Measurements from ENCODE around the gene PEAK3. TPM values are rescaled to one million over a fixed set of nuclear protein-coding genes. Genes with fewer than 3 reads are reported as not detected.

The PEAK3 gene
- total RNA-seq, 1 experiment from 2014 or later, result not detected

DNA sequence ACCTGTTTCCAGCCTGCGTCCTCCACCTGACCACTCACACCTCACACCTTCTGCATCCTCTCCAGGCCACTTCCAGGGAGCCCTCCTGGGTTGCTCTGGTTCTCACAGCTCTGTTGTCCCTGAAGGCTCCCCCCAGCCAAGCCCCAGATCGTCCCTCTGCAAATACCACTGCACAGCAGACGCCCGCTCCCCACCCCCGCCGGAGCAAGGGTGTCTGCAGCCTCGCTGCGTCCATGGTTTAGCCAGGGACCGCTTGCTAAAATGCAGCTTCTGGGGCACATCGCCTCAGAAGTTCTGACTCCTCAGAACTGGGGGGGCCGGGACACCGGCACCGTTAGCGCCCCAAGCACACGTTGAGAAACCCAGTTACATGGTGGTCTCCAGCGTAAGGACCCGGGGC is 25.0 kb upstream of the PEAK3 start:
- POLR2A ChIA-PET, result no interaction called here
- H3K4me3 Mint-ChIP-seq (ENCODE audit: unreplicated experiment), result no peak overlapping the region
- no peaks in the 10 kb centered on the region for H3K9me3 Mint-ChIP-seq (ENCODE audit: unreplicated experiment)
- H3K36me3 Mint-ChIP-seq (ENCODE audit: insufficient read depth, unreplicated experiment), result no peaks in the 10 kb centered on the region
- CTCF ChIA-PET, result no interaction called here
- H3K4me1 Mint-ChIP-seq (ENCODE audit: insufficient read depth, unreplicated experiment), result peaks cover 5% of the 10 kb centered on the region
- TF ChIP-seq, protein P1, sequence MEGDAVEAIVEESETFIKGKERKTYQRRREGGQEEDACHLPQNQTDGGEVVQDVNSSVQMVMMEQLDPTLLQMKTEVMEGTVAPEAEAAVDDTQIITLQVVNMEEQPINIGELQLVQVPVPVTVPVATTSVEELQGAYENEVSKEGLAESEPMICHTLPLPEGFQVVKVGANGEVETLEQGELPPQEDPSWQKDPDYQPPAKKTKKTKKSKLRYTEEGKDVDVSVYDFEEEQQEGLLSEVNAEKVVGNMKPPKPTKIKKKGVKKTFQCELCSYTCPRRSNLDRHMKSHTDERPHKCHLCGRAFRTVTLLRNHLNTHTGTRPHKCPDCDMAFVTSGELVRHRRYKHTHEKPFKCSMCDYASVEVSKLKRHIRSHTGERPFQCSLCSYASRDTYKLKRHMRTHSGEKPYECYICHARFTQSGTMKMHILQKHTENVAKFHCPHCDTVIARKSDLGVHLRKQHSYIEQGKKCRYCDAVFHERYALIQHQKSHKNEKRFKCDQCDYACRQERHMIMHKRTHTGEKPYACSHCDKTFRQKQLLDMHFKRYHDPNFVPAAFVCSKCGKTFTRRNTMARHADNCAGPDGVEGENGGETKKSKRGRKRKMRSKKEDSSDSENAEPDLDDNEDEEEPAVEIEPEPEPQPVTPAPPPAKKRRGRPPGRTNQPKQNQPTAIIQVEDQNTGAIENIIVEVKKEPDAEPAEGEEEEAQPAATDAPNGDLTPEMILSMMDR (IDR thresholded peaks at IDR 0.05; ENCODE audit: unreplicated experiment), result no peak
- intact Hi-C loops (cut with micrococcal nuclease), result no loop called here
- BruUV-seq (replicated peaks), result no TSS peak
- peaks cover 16% of the 10 kb centered on the region for H3K27me3 Mint-ChIP-seq (ENCODE audit: insufficient read depth, unreplicated experiment)
- DNase-seq (ENCODE audit: unreplicated experiment), result no peak
- H3K27ac Mint-ChIP-seq (ENCODE audit: low read depth, unreplicated experiment), result no peak overlapping the region

DNA sequence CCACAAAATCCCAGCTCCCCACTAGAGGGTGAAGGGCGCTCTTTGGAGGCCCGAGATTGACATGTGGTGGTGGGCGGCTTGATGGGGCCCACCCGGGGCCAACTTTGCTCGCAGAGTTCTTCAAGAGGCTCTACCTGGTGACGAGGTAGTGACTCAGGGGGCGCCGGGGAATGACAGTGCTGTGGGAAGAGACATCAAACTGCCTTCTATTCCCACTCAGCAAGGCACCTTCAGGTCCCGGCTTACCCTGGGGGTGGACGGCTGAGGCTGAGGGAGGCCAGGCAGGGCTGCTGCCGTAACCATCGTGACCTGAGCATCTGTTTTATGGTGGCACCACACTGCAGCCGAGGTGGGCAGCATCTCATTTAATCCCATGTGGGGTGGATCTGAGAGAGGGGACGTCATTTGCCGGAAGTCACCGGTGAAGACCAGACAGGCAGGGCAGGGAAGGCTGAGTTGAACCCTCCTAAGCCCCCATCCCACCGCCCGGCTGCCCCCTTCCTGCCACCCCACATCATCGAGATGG is 24.4 kb upstream of the PEAK3 start:
- TF ChIP-seq, protein P1 (IDR thresholded peaks at IDR 0.05; ENCODE audit: unreplicated experiment), result no peak
- no peak for DNase-seq (ENCODE audit: unreplicated experiment)
- no peaks in the 10 kb centered on the region for H3K36me3 Mint-ChIP-seq (ENCODE audit: insufficient read depth, unreplicated experiment)
- POLR2A ChIA-PET, result no interaction called here
- no peaks in the 10 kb centered on the region for H3K9me3 Mint-ChIP-seq (ENCODE audit: unreplicated experiment)
- H3K27ac Mint-ChIP-seq (ENCODE audit: low read depth, unreplicated experiment), result no peak overlapping the region
- intact Hi-C loops (cut with micrococcal nuclease), result no loop called here
- H3K4me1 Mint-ChIP-seq (ENCODE audit: insufficient read depth, unreplicated experiment), result peaks cover 5% of the 10 kb centered on the region
- H3K4me3 Mint-ChIP-seq (ENCODE audit: unreplicated experiment), result no peak overlapping the region
- BruUV-seq (replicated peaks), result no TSS peak
- CTCF ChIA-PET, result no interaction called here
- H3K27me3 Mint-ChIP-seq (ENCODE audit: insufficient read depth, unreplicated experiment), result peaks cover 16% of the 10 kb centered on the region

DNA sequence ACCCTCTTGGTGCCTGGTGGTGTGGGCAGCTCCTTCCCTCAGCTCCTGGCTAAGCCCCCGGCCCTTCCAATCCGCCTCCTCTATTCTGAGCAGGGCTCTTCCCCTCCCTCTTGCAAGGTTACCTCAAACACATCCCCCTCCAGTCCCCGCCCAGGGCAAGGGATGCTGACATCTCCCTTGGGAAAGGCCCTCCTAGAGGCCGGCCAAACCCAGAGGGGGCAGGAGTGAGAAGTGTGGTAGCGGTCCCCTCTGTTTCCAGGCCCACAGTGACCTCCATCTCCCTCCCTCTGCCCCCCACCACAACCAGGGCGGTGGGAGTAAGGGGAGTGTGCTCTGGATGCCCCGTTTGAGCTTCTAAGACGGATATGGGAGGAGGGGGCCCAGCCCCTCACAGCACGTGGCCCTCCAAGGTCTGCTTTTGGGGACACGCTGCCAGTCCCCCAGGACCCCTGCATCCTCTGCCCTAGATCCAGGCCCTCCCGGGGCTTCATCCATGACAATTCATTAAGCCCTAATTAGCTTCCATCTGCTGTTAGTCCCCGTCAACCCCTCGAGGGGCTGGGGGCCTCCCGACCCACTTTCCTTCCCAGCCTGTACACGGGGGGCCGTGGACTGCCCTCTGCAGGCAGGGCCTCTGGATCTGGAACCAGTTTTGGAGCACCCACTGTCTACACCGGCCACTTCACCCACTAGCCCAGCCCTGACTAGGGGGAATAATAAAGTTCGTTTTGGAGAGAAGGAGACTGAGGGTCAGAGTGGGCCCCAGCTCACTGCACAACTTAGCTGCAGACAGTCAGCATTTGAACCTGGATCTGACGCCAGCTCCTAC is 23.7 kb upstream of the PEAK3 start:
- BruUV-seq (replicated peaks), result no TSS peak
- H3K4me1 Mint-ChIP-seq (ENCODE audit: insufficient read depth, unreplicated experiment), result peaks cover 5% of the 10 kb centered on the region
- H3K36me3 Mint-ChIP-seq (ENCODE audit: insufficient read depth, unreplicated experiment), result no peaks in the 10 kb centered on the region
- ChIA-PET CTCF (no interaction called here), POLR2A (interaction anchor here (0.6 kb wide), 1 partner anchor 8 kb away, joined by 4 read pairs; no protein-coding TSS in a partner anchor)
- no peak overlapping the region for H3K4me3 Mint-ChIP-seq (ENCODE audit: unreplicated experiment)
- TF ChIP-seq, protein P1 (IDR thresholded peaks at IDR 0.05; ENCODE audit: unreplicated experiment), result no peak
- intact Hi-C loops (cut with micrococcal nuclease), result no loop called here
- H3K9me3 Mint-ChIP-seq (ENCODE audit: unreplicated experiment), result no peaks in the 10 kb centered on the region
- H3K27ac Mint-ChIP-seq (ENCODE audit: low read depth, unreplicated experiment), result no peak overlapping the region
- no peak for DNase-seq (ENCODE audit: unreplicated experiment)
- H3K27me3 Mint-ChIP-seq (ENCODE audit: insufficient read depth, unreplicated experiment), result peaks cover 16% of the 10 kb centered on the region

DNA sequence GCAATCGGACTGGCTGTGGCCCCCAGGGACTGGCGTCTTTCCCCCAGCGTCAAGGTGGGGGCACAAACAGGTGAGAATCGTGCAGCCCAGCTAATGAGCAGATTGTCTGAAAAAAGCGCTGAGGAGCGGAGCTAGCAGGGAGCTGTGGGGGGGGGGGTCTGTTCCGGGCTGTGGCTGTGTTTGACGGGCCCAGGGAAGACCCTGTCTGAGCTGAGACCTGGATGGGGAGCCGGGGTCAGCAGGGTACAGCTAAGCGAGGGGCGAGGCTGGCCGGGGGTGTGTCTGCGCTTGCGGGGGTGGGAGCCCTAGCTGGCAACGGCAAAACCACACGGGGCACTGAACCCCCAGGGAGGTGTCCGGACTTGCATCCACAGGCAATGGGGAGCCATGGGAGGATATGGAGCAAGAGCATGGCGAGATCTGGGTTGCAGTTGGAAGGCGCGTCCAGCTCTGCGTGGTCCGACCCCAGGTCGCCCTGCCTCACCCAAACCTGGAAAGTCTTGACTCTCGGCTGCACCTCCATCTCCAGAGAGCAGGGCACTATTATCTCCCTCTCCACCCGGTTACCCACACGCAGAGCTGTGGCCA is 21.3 kb upstream of the PEAK3 start:
- intact Hi-C loops (cut with micrococcal nuclease), result no loop called here

More for the DNA sequence above, 21.3 kb upstream of the PEAK3 start:
- no peak for DNase-seq (ENCODE audit: unreplicated experiment)
- POLR2A ChIA-PET, result no interaction called here
- peaks cover 2% of the 10 kb centered on the region for H3K27me3 Mint-ChIP-seq (ENCODE audit: insufficient read depth, unreplicated experiment)
- no peaks in the 10 kb centered on the region for H3K9me3 Mint-ChIP-seq (ENCODE audit: unreplicated experiment)
- BruUV-seq (replicated peaks), result no TSS peak
- CTCF ChIA-PET, result no interaction called here
- TF ChIP-seq, protein P1 (IDR thresholded peaks at IDR 0.05; ENCODE audit: unreplicated experiment), result no peak
- no peak overlapping the region for H3K4me3 Mint-ChIP-seq (ENCODE audit: unreplicated experiment)
- no peaks in the 10 kb centered on the region for H3K36me3 Mint-ChIP-seq (ENCODE audit: insufficient read depth, unreplicated experiment)
- no peak overlapping the region for H3K27ac Mint-ChIP-seq (ENCODE audit: low read depth, unreplicated experiment)
- H3K4me1 Mint-ChIP-seq (ENCODE audit: insufficient read depth, unreplicated experiment), result no peaks in the 10 kb centered on the region
